ENCODE measurements around the gene RAP1GDS1.
"Not testable (repeated sequence)": the region's sequence is repeated elsewhere in the genome, so short reads cannot be mapped to it uniquely, and the experiment has no call there.

RAP1GDS1 gene

GRCh38 chr4:98262431-98262830 lies 1.2 kb downstream of the RAP1GDS1 start:
- TF ChIP-seq ZFX (IDR thresholded peaks at IDR 0.05): no peak
- TF ChIP-seq CTCF (conservative IDR thresholded peaks at IDR 0.05): no peak
- H3K27ac ChIP-seq: no peak overlapping the region

- no peak overlapping the region for H3K27ac ChIP-seq
- no peak for TF ChIP-seq CTCF (conservative IDR thresholded peaks at IDR 0.05)
- no peak for TF ChIP-seq ZFX (IDR thresholded peaks at IDR 0.05)
Measured at GRCh38 chr4:98267498-98267897, 6.3 kb downstream of the RAP1GDS1 start.

GRCh38 chr4:98275145-98275544 lies 14.0 kb downstream of the RAP1GDS1 start:
- TF ChIP-seq ZFX (IDR thresholded peaks at IDR 0.05) (no peak), CTCF (conservative IDR thresholded peaks at IDR 0.05) (no peak)
- no peak overlapping the region for H3K27ac ChIP-seq

GRCh38 chr4:98283219-98284189 lies 22.3 kb downstream of the RAP1GDS1 start:
- H3K27ac ChIP-seq: no peak overlapping the region
- TF ChIP-seq CTCF (conservative IDR thresholded peaks at IDR 0.05): no peak
- no peak for TF ChIP-seq ZFX (IDR thresholded peaks at IDR 0.05)

GRCh38 chr4:98284640-98285046 lies 23.5 kb downstream of the RAP1GDS1 start:
- H3K27ac ChIP-seq: no peak overlapping the region
- TF ChIP-seq ZFX (IDR thresholded peaks at IDR 0.05): no peak
- no peak for TF ChIP-seq CTCF (conservative IDR thresholded peaks at IDR 0.05)

GRCh38 chr4:98285676-98286075 lies 24.5 kb downstream of the RAP1GDS1 start:
- TF ChIP-seq ZFX (IDR thresholded peaks at IDR 0.05): no peak
- TF ChIP-seq CTCF (conservative IDR thresholded peaks at IDR 0.05): no peak
- H3K27ac ChIP-seq: no peak overlapping the region

GRCh38 chr4:98287328-98287727 lies 26.1 kb downstream of the RAP1GDS1 start:
- no peak overlapping the region for H3K27ac ChIP-seq
- no peak for TF ChIP-seq CTCF (conservative IDR thresholded peaks at IDR 0.05)
- no peak for TF ChIP-seq ZFX (IDR thresholded peaks at IDR 0.05)

- H3K27ac ChIP-seq: not testable (repeated sequence)
Measured at GRCh38 chr4:98288671-98289070, 27.5 kb downstream of the RAP1GDS1 start.
